Ovary (tissue), 10 donors: ENCODE data around the gene STAP2. TPM values are rescaled to one million over a fixed set of nuclear protein-coding genes. Genes with fewer than 3 reads are reported as not detected.

Experiments used
- DNase-seq, 5 donors: peaks; one replicate each; pipeline ENCODE4 v3.0.0-alpha.2; 2019 to 2020
- H3K27ac ChIP-seq, 2 donors: fragments of 200-600 bp; one replicate each; pipeline versions ENCODE4 v1.5.1 to v1.8.0; 2019 to 2022
- H3K27me3 ChIP-seq: fragments of 200-600 bp; one replicate; pipeline ENCODE4 v1.8.0; 2022
- H3K36me3 ChIP-seq: fragments of 200-600 bp; sonication (generic); one replicate; pipeline ENCODE4 v1.5.1; 2019
- H3K4me1 ChIP-seq: one replicate; pipeline ENCODE4 v1.8.1; 2013; ENCODE audit warnings: mild to moderate bottlenecking, moderate library complexity; ENCODE audit not compliant: insufficient read depth
- H3K4me3 ChIP-seq: fragments of 200-600 bp; sonication (generic); one replicate; pipeline ENCODE4 v1.5.1; 2017
- H3K9me3 ChIP-seq, 2 donors: fragments of 200-600 bp in 1 of 2; sonication (generic) in 1 of 2; one replicate each; pipeline versions ENCODE4 v1.5.1 to v1.8.1; 2013 to 2019; ENCODE audit warnings: mild to moderate bottlenecking in 1 of 2, moderate library complexity in 1 of 2
- EP300 ChIP-seq: sonication (generic); formaldehyde crosslinking; IDR thresholded peaks from one replicate; pipeline ENCODE4 v1.6.1; 2017; ENCODE audit warnings: antibody characterized with exemption
- POLR2A ChIP-seq: fragments of 450-650 bp; IDR thresholded peaks from one replicate; pipeline ENCODE4 v1.6.1; 2017; ENCODE audit warnings: antibody characterized with exemption, mild to moderate bottlenecking, moderate library complexity
- WGBS, 3 donors: extraction: QIAGEN DNeasy Blood & Tissue Kit in 1 of 3; methylation state at CpG; one replicate each; pipeline versions ENCODE4 v1.1.5 to v1.1.7; 2013 to 2017; 5-methylcytosine and 5-hydroxymethylcytosine counted together
- intact Hi-C, 4 donors: fragments of 100-400 bp; cut with DNase I; formaldehyde crosslinking; loops; one replicate each; pipeline versions ENCODE4 v1.11.0 to v1.15.1; 2022 to 2023
- long read RNA-seq, 3 donors: library from polyadenylated mRNA in 2 of 3; unstranded in 2 of 3; transcript quantifications; one replicate each; pipeline ENCODE4 v2.0.0 and lab custom pipeline, GENCODE V29; 2021 to 2026
- polyA plus RNA-seq, 2 donors: library from polyadenylated mRNA; stranded (reverse); fragments of 200-250 nt in 1 of 2; fragments of 350-450 nt in 1 of 2; fragmentation: Illumina TruSeq in 1 of 2; extraction: RNeasy Lipid Tissue Mini Kit (QIAGEN cat#74804) in 1 of 2; gene quantifications; one replicate each; pipeline ENCODE4 v1.2.3, GENCODE V29; 2013 to 2014
- total RNA-seq, 7 donors: library from RNA; depleted of rRNA in 2 of 7; stranded (reverse); fragments of >200 nt in 2 of 7; fragmentation: NEBNext Ultra II Directional in 3 of 7; extraction: Animal tissue kit (Norgen Biotek cat#: 25700) in 3 of 7; gene quantifications; one replicate each; pipeline versions ENCODE4 v1.1.0 to v1.2.4, GENCODE V29; 2016 to 2023
- TF ChIP-seq, protein P1 (sequence below), 3 donors: fragments of 450-650 bp in 2 of 3; fragments of 200-600 bp in 1 of 3; IDR thresholded peaks; one replicate each; pipeline versions ENCODE4 v1.5.1 to v1.8.0; 2016 to 2022; ENCODE audit warnings: antibody characterized with exemption in 3 of 3, mild to moderate bottlenecking in 1 of 3
- donor health status: DM: no; HTN: no; CAD: no; lungs with moderate emphysema.
- donor health status: DM: no; HTN: no; CAD: no.
- donor health status: Bipolar disorder and iron deficiency.
- donor health status: DM: yes; HTN: yes; CAD: no.
- donor health status: DM: no; HTN: no; CAD: no.
- donor health status: DM: yes; HTN: yes; CAD: no.

STAP2 gene
- 10 to 100 TPM; 10.3 to 32.5 (median 17.5) TPM for total RNA-seq
- polyA plus RNA-seq = 10 to 100 TPM in 1 of 2 donors, 1 to 10 TPM in 1; 9.7 to 18.8 TPM
- long read RNA-seq, donor 1, transcript STAP2-206 (13 exons, 1,508 nt) = minor isoform, 31 of 126 reads
- long read RNA-seq, donor 1, transcript STAP2-201 (13 exons, 1,426 nt) = major isoform, 67 of 126 reads
- long read RNA-seq, donor 1, partial matches to known transcripts = 3 of 126 reads
- long read RNA-seq, donor 1, other reads (novel, unspliced or antisense) = 25 of 126 reads
- long read RNA-seq, donor 2, partial matches to known transcripts = 37 of 48 reads
- long read RNA-seq, donor 2, other reads (novel, unspliced or antisense) = 9 of 48 reads
- long read RNA-seq, donor 3, partial matches to known transcripts = 0 of 18 reads
- long read RNA-seq, donor 3, other reads (novel, unspliced or antisense) = 12 of 18 reads

GRCh38 chr19:4338441-4339355, at the start of gene STAP2:
Gene STAP2 (minus strand): TSS chr19:4338827. CDS start chr19:4338753, 74 bp downstream.
- H3K4me3 ChIP-seq = peak within 1 kb of the TSS; percentile 41
- 28 to 39% (median 31%) methylated on average over 27 of the region's 27 CpGs for WGBS, 3 donors
- no peaks in the 10 kb centered on the region for H3K36me3 ChIP-seq
- H3K9me3 ChIP-seq = no peaks in the 10 kb centered on the region
- no peaks in the 10 kb centered on the region for H3K27me3 ChIP-seq
- peak within 1 kb of the TSS; percentile 30 to 37 for H3K27ac ChIP-seq
- DNase-seq = peak in 4 of 5 donors; percentile 44 to 58 (median 46)
- TF ChIP-seq EP300 (no peak), POLR2A (no peak)
- TF ChIP-seq, protein P1, sequence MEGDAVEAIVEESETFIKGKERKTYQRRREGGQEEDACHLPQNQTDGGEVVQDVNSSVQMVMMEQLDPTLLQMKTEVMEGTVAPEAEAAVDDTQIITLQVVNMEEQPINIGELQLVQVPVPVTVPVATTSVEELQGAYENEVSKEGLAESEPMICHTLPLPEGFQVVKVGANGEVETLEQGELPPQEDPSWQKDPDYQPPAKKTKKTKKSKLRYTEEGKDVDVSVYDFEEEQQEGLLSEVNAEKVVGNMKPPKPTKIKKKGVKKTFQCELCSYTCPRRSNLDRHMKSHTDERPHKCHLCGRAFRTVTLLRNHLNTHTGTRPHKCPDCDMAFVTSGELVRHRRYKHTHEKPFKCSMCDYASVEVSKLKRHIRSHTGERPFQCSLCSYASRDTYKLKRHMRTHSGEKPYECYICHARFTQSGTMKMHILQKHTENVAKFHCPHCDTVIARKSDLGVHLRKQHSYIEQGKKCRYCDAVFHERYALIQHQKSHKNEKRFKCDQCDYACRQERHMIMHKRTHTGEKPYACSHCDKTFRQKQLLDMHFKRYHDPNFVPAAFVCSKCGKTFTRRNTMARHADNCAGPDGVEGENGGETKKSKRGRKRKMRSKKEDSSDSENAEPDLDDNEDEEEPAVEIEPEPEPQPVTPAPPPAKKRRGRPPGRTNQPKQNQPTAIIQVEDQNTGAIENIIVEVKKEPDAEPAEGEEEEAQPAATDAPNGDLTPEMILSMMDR (IDR thresholded peaks at IDR 0.05) = no peak
- intact Hi-C loops = no loop called here
- H3K4me1 ChIP-seq = peaks cover 8% of the 10 kb centered on the region

- DNase-seq = no peak
- 77 to 86% (median 84%) methylated on average over 13 of the region's 13 CpGs for WGBS, 3 donors
- Histone ChIP-seq H3K36me3 (no peaks in the 10 kb centered on the region), H3K4me3 (no peak overlapping the region), H3K4me1 (peaks cover 15% of the 10 kb centered on the region), H3K27ac (no peak overlapping the region), H3K9me3 (no peaks in the 10 kb centered on the region), H3K27me3 (no peaks in the 10 kb centered on the region)
- intact Hi-C loops = no loop called here
- TF ChIP-seq EP300 (no peak), POLR2A (no peak)
- TF ChIP-seq, protein P1 (IDR thresholded peaks at IDR 0.05) = no peak
Observed at GRCh38 chr19:4386041-4386782, 47.6 kb upstream of the STAP2 start.

GRCh38 chr19:4385291-4386040, 46.8 kb upstream of the STAP2 start:
- Histone ChIP-seq H3K9me3 (no peaks in the 10 kb centered on the region), H3K27ac (no peak overlapping the region), H3K4me3 (no peak overlapping the region), H3K4me1 (peaks cover 10% of the 10 kb centered on the region), H3K27me3 (no peaks in the 10 kb centered on the region), H3K36me3 (no peaks in the 10 kb centered on the region)
- 72 to 83% (median 80%) methylated on average over 15 of the region's 15 CpGs for WGBS, 3 donors
- intact Hi-C loops = no loop called here
- TF ChIP-seq EP300 (no peak), POLR2A (no peak)
- TF ChIP-seq, protein P1 (IDR thresholded peaks at IDR 0.05) = no peak
- no peak for DNase-seq
